GM23338 (cell line): Measurements from ENCODE around the gene TIMM23. TPM values are rescaled to one million over a fixed set of nuclear protein-coding genes. Genes with fewer than 3 reads are reported as not detected.

Experiments
- ATAC-seq: fragments of 200-7000 bp; cut with Tn5 transposase; 3 replicates; pipeline ENCODE4 v1.9.1; 2020
- DNase-seq: peaks from one replicate; pipeline ENCODE4 v3.0.0-alpha.2; 2015; ENCODE audit warnings: low spot score
- H2AFZ ChIP-seq: fragments of 200-600 bp; sonication (generic); 2 replicates; pipeline ENCODE4 v1.8.0; 2016; ENCODE audit warnings: antibody characterized with exemption, mild to moderate bottlenecking, moderate library complexity
- H3F3A ChIP-seq: fragments of 200-600 bp; sonication (generic); replicated peaks from 2 replicates; pipeline ENCODE4 v1.8.0; 2017; ENCODE audit warnings: antibody characterized with exemption, mixed run types, low read depth
- H3K27ac ChIP-seq: fragments of 200-600 bp; sonication (generic); 2 replicates; pipeline ENCODE4 v1.6.1; 2016; ENCODE audit warnings: low read depth
- H3K27me3 ChIP-seq: fragments of 200-600 bp; sonication (generic); 2 replicates; pipeline ENCODE4 v1.8.0; 2016; ENCODE audit warnings: mild to moderate bottlenecking, mixed run types, moderate library complexity; ENCODE audit not compliant: insufficient read depth
- H3K36me3 ChIP-seq: fragments of 200-600 bp; sonication (generic); 2 replicates; pipeline ENCODE4 v1.8.0; 2016; ENCODE audit warnings: mild to moderate bottlenecking; ENCODE audit not compliant: insufficient read depth
- H3K4me1 ChIP-seq: fragments of 200-600 bp; sonication (generic); 2 replicates; pipeline ENCODE4 v1.8.0; 2016; ENCODE audit warnings: mild to moderate bottlenecking, moderate library complexity; ENCODE audit not compliant: insufficient read depth
- H3K4me2 ChIP-seq: fragments of 200-600 bp; sonication (generic); 2 replicates; pipeline ENCODE4 v1.7.1; 2017; ENCODE audit warnings: mixed run types
- H3K4me3 ChIP-seq: fragments of 200-600 bp; sonication (generic); 2 replicates; pipeline ENCODE4 v1.6.1; 2016; ENCODE audit warnings: mixed run types
- H3K79me2 ChIP-seq: fragments of 200-600 bp; sonication (generic); replicated peaks from 2 replicates; pipeline ENCODE4 v1.8.0; 2017; ENCODE audit warnings: mild to moderate bottlenecking; ENCODE audit not compliant: insufficient read depth
- H3K9me2 ChIP-seq: fragments of 200-600 bp; sonication (generic); 2 replicates; pipeline ENCODE4 v1.8.0; 2017; ENCODE audit not compliant: insufficient read depth
- H4K20me1 ChIP-seq: fragments of 200-600 bp; sonication (generic); replicated peaks from 2 replicates; pipeline ENCODE4 v1.8.0; 2017; ENCODE audit warnings: mild to moderate bottlenecking; ENCODE audit not compliant: insufficient read depth
- H3K27ac Mint-ChIP-seq: 2 replicates; pipeline ENCODE4 v1.8.0; 2020; ENCODE audit warnings: inconsistent platforms, mild to moderate bottlenecking, moderate library complexity, mixed read lengths
- H3K27me3 Mint-ChIP-seq: 3 replicates; pipeline ENCODE4 v1.8.0; 2022; ENCODE audit warnings: low read depth, mild to moderate bottlenecking, moderate library complexity, mixed read lengths, inconsistent platforms; ENCODE audit not compliant: insufficient read depth, poor library complexity
- H3K36me3 Mint-ChIP-seq: 3 replicates; pipeline ENCODE4 v1.8.0; 2021; ENCODE audit warnings: low read depth, mild to moderate bottlenecking, inconsistent platforms, moderate library complexity, mixed read lengths
- H3K4me1 Mint-ChIP-seq: 3 replicates; pipeline ENCODE4 v1.8.0; 2020; ENCODE audit warnings: mild to moderate bottlenecking, inconsistent platforms, mixed read lengths
- H3K4me3 Mint-ChIP-seq: 3 replicates; pipeline ENCODE4 v1.8.0; 2021; ENCODE audit warnings: moderate library complexity, mild to moderate bottlenecking, inconsistent platforms, mixed read lengths
- H3K9me3 Mint-ChIP-seq: 3 replicates; pipeline ENCODE4 v1.8.0; 2020; ENCODE audit warnings: moderate library complexity, mild to moderate bottlenecking, inconsistent platforms, mixed read lengths
- CREB1 ChIP-seq: fragments of 250-450 bp; sonication (Bioruptor Pico); IDR thresholded peaks from 2 replicates; pipeline ENCODE4 v1.5.0; 2020; ENCODE audit warnings: low read depth, mild to moderate bottlenecking, moderate library complexity
- ETS1 ChIP-seq: IDR thresholded peaks from 2 replicates; pipeline ENCODE4 v1.6.1; 2016; ENCODE audit warnings: antibody characterized with exemption
- EZH2 ChIP-seq: fragments of 200-600 bp; sonication (generic); IDR thresholded peaks from one replicate; pipeline ENCODE4 v1.8.0; 2017; ENCODE audit warnings: antibody characterized with exemption, mild to moderate bottlenecking, low read depth; ENCODE audit not compliant: unreplicated experiment
- EZH2phosphoT487 ChIP-seq: fragments of 200-600 bp; sonication (generic); IDR thresholded peaks from one replicate; pipeline ENCODE4 v1.8.1; 2018; ENCODE audit warnings: antibody characterized with exemption; ENCODE audit not compliant: unreplicated experiment
- JUNB ChIP-seq: IDR thresholded peaks from one replicate; pipeline ENCODE4 v1.6.1; 2016; ENCODE audit warnings: antibody characterized with exemption; ENCODE audit not compliant: unreplicated experiment
- NANOG ChIP-seq: IDR thresholded peaks from 2 replicates; pipeline ENCODE4 v1.6.1; 2016; ENCODE audit warnings: antibody characterized with exemption, borderline replicate concordance
- POLR2AphosphoS5 ChIP-seq: IDR thresholded peaks from 2 replicates; pipeline ENCODE4 v1.6.1; 2016; ENCODE audit warnings: antibody characterized with exemption, low read depth
- REST ChIP-seq: IDR thresholded peaks from one replicate; pipeline ENCODE4 v1.6.1; 2018; ENCODE audit warnings: antibody characterized with exemption; ENCODE audit not compliant: unreplicated experiment
- STAT1 ChIP-seq: IDR thresholded peaks from one replicate; pipeline ENCODE4 v1.6.1; 2016; ENCODE audit warnings: antibody characterized with exemption; ENCODE audit not compliant: unreplicated experiment
- ZNF114 ChIP-seq: fragments of 250-450 bp; sonication (Bioruptor Pico); IDR thresholded peaks from 2 replicates; pipeline ENCODE4 v1.5.0; 2020; ENCODE audit warnings: mild to moderate bottlenecking, moderate library complexity
- polyA plus RNA-seq: library from polyadenylated mRNA; unstranded; fragments of >200 nt; fragmentation: Nextera tagmentation; extraction: Ambion mirVana; gene quantifications from 2 replicates; pipeline ENCODE4 v1.2.1, GENCODE V29; 2016
- total RNA-seq: library from RNA; depleted of rRNA; stranded (reverse); fragments of >200 nt; shearing (Covaris generic); gene quantifications from 2 replicates; pipeline ENCODE4 v1.2.3, GENCODE V29; 2014
- TF ChIP-seq, protein P1 (sequence below), 2 experiments: fragments of 200-600 bp in 1 of 2; sonication (generic) in 1 of 2; conservative IDR thresholded peaks; 2 replicates each; pipeline versions ENCODE4 v1.5.1 to v1.6.1; 2016 to 2017; ENCODE audit warnings: antibody characterized with exemption in 2 of 2, low read depth in 2 of 2, mild to moderate bottlenecking in 2 of 2, moderate library complexity in 1 of 2

TIMM23 gene
- total and polyA plus RNA-seq, 2 experiments from 2014 or later, result 120 to 218 TPM

DNA sequence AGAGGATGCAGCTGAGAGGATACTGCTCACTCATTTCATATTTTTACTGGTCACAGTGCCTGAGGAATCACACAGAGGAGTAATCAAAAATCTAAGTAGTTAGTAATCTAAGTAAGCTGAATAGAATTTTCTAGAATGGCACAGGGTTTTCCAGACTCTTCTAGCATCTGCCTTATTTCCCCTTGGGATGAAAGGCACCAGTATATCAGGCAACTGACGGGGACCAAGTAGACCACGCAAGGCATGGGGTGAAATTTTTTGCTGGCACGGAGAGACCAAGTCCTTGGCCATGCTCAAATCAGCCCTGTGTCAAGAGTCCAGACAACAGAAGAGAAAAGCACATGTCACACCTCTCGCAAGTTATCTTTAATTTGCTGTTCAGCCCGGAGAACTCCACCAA, 43.9 kb downstream of the TIMM23 start (continued):
- no peak for TF ChIP-seq ETS1
- TF ChIP-seq NANOG, result no peak
- TF ChIP-seq STAT1, result no peak
- TF ChIP-seq EZH2, result no peak
- TF ChIP-seq, protein P1, sequence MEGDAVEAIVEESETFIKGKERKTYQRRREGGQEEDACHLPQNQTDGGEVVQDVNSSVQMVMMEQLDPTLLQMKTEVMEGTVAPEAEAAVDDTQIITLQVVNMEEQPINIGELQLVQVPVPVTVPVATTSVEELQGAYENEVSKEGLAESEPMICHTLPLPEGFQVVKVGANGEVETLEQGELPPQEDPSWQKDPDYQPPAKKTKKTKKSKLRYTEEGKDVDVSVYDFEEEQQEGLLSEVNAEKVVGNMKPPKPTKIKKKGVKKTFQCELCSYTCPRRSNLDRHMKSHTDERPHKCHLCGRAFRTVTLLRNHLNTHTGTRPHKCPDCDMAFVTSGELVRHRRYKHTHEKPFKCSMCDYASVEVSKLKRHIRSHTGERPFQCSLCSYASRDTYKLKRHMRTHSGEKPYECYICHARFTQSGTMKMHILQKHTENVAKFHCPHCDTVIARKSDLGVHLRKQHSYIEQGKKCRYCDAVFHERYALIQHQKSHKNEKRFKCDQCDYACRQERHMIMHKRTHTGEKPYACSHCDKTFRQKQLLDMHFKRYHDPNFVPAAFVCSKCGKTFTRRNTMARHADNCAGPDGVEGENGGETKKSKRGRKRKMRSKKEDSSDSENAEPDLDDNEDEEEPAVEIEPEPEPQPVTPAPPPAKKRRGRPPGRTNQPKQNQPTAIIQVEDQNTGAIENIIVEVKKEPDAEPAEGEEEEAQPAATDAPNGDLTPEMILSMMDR (conservative IDR thresholded peaks at IDR 0.05; ENCODE audit: low read depth in 2 of 2), result no peak

DNA sequence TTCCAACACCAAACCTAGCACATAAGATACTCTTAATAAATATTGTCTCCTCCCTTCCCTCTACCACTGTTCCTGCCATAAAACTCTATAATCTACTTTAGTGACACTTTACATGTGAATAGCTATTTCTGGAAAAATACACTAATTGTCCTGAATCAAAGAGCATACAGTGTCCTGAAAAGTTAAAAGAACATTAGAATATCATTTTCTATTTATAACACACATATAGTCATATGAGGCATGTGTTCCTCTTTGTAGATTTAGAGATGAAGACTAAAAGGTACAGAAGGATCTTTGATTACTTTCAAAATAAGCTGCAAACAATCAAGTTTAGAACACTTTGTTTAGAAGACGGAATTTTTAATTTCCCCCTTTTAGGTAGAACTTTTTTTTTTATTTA, 44.5 kb downstream of the TIMM23 start:
- ATAC-seq (no peak), DNase-seq (no peak)
- Histone ChIP-seq H3K27me3 (no peaks in the 10 kb centered on the region), H3K9me2 (no peaks in the 10 kb centered on the region), H3K79me2 (peaks cover 65% of the 10 kb centered on the region), H3K4me1 (peaks cover 21% of the 10 kb centered on the region), H3K27ac (no peak overlapping the region), H2AFZ (no peak overlapping the region), H3K4me3 (no peak overlapping the region), H3F3A (no peaks in the 10 kb centered on the region), H3K4me2 (no peak overlapping the region), H4K20me1 (peaks cover 22% of the 10 kb centered on the region), H3K36me3 (peaks cover 3% of the 10 kb centered on the region; the same call in 1 of the 2 replicates)
- Mint-ChIP-seq H3K27me3 (no peaks in the 10 kb centered on the region), H3K9me3 (no peaks in the 10 kb centered on the region), H3K4me3 (no peak overlapping the region), H3K27ac (no peak overlapping the region), H3K36me3 (peaks cover 28% of the 10 kb centered on the region; the same call in 2 of the 3 replicates), H3K4me1 (peaks cover 17% of the 10 kb centered on the region)
- TF ChIP-seq ZNF114 (no peak), EZH2phosphoT487 (no peak), NANOG (no peak), JUNB (no peak), REST (no peak), POLR2AphosphoS5 (no peak), STAT1 (no peak), ETS1 (no peak), EZH2 (no peak), CREB1 (no peak)
- TF ChIP-seq, protein P1 (conservative IDR thresholded peaks at IDR 0.05; ENCODE audit: low read depth in 2 of 2), result no peak
